Heart left ventricle (tissue), 16 donors: ENCODE results near the gene UTS2. TPM values are rescaled to one million over a fixed set of nuclear protein-coding genes. Genes with fewer than 3 reads are reported as not detected.

Experiments used
- ATAC-seq, 4 donors: fragments of 200-7000 bp; cut with Tn5 transposase; one replicate each; pipeline ENCODE4 v1.9.1; 2020 to 2022; ENCODE audit warnings: moderate library complexity in 4 of 4, mild to moderate bottlenecking in 3 of 4, moderate number of reproducible peaks in 1 of 4
- DNase-seq, 5 donors: peaks; one replicate each; pipeline ENCODE4 v3.0.0-alpha.2; 2020
- H3K27ac ChIP-seq, 12 donors: fragments of 200-600 bp; sonication (generic) in 4 of 12; one replicate each; pipeline versions ENCODE4 v1.5.0 to v1.8.0; 2016 to 2022; ENCODE audit warnings: mild to moderate bottlenecking in 2 of 12
- H3K27me3 ChIP-seq, 9 donors: fragments of 200-600 bp; sonication (generic) in 2 of 9; one replicate each; pipeline versions ENCODE4 v1.5.1 to v1.8.0; 2016 to 2022; ENCODE audit warnings: mild to moderate bottlenecking in 3 of 9
- H3K36me3 ChIP-seq, 9 donors: fragments of 200-600 bp; sonication (generic) in 2 of 9; one replicate each; pipeline versions ENCODE4 v1.5.0 to v1.8.0; 2018 to 2022; ENCODE audit warnings: mild to moderate bottlenecking in 2 of 9
- H3K4me1 ChIP-seq, 12 donors: fragments of 200-600 bp; sonication (generic) in 4 of 12; one replicate each; pipeline versions ENCODE4 v1.5.0 to v1.8.0; 2016 to 2022; ENCODE audit warnings: mild to moderate bottlenecking in 3 of 12
- H3K4me3 ChIP-seq, 12 donors: fragments of 200-600 bp; sonication (generic) in 4 of 12; one replicate each; pipeline versions ENCODE4 v1.5.0 to v1.8.0; 2017 to 2022; ENCODE audit warnings: mild to moderate bottlenecking in 9 of 12, moderate library complexity in 4 of 12
- H3K9me3 ChIP-seq, 12 donors: fragments of 200-600 bp; sonication (generic) in 4 of 12; one replicate each; pipeline versions ENCODE4 v1.5.0 to v1.8.0; 2016 to 2022; ENCODE audit warnings: mild to moderate bottlenecking in 1 of 12
- CTCF ChIP-seq, 12 donors: fragments of 200-600 bp; sonication (generic) in 4 of 12; IDR thresholded peaks; one replicate each; pipeline versions ENCODE4 v1.5.0 to v1.8.0; 2018 to 2022; ENCODE audit warnings: antibody characterized with exemption in 12 of 12, mild to moderate bottlenecking in 5 of 12
- POLR2A ChIP-seq, 2 donors: fragments of 450-650 bp; IDR thresholded peaks; one replicate each; pipeline ENCODE4 v1.6.1; 2017; ENCODE audit warnings: antibody characterized with exemption in 2 of 2, mild to moderate bottlenecking in 2 of 2, moderate library complexity in 2 of 2
- WGBS, 4 donors: extraction: QIAGEN DNeasy Blood & Tissue Kit in 2 of 4; methylation state at CpG; one replicate each; pipeline versions ENCODE4 v1.1.5 to v1.1.7; 2013 to 2018; 5-methylcytosine and 5-hydroxymethylcytosine counted together
- intact Hi-C, 10 donors: fragments of 100-400 bp; cut with DNase I; formaldehyde crosslinking; loops; one replicate each; pipeline versions ENCODE4 v1.11.1 to v1.14.2; 2022
- polyA plus RNA-seq, 2 donors: library from polyadenylated mRNA; stranded (reverse); fragments of 200-250 nt; gene quantifications; one replicate each; pipeline ENCODE4 v1.2.3, GENCODE V29; 2013
- total RNA-seq, 9 donors: library from RNA; depleted of rRNA in 2 of 9; stranded (reverse); fragments of >200 nt in 2 of 9; fragmentation: NEBNext Ultra II Directional in 3 of 9; extraction: Animal tissue kit (Norgen Biotek cat#: 25700) in 3 of 9; gene quantifications; one replicate each; pipeline versions ENCODE4 v1.1.0 to v1.2.4, GENCODE V29; 2016 to 2023
- donor health status: ischemic (EF 13 %, LVEDD 7.1; RV severe dilation, severe dysfunction).
- donor health status: healthy with polysubstance abuse.
- donor health status: DM: no; HTN: yes; CAD: no.
- donor health status: DM: no; HTN: no; CAD: no.
- donor health status: ischemic (EF 25% LVEDD 6.9; RV normal size, moderate dysfunction).
- donor health status: ischemic (EF 25% LVEDD 5.7; RV mildly dilated, moderate dysfunction).
- donor health status: healthy.
- donor health status: DM: yes; HTN: yes; CAD: no.
- donor health status: ischemic (EF 35%, LVEDD 5.7; RV mildly dilated, moderate dysfunction).
- donor health status: nonischemic (EF 11% LVEDD 7.7; RV severe dilation, severe dysfunction).
- donor health status: DM: yes; HTN: yes; CAD: no.
- donor health status: PGD.
- donor health status: ischemic (EF 29% LVEDD 5.4; RV normal size, mild dysfunction).
- donor health status: nonischemic (EF 23%, LVEDD 6.1; RV moderate dilation, normal function).

Gene UTS2
- total and polyA plus RNA-seq, 11 donors: 0.54 TPM; not detected in 10

- Histone ChIP-seq H3K4me1 (no peaks in the 10 kb centered on the region), H3K27ac (no peak overlapping the region), H3K27me3 (no peaks in the 10 kb centered on the region), H3K4me3 (no peak overlapping the region), H3K36me3 (no peaks in the 10 kb centered on the region), H3K9me3 (no peaks in the 10 kb centered on the region)
- ATAC-seq (no peak), DNase-seq (no peak)
- WGBS, 4 donors: 90 to 93% (median 92%) methylated on average over 17 of the region's 17 CpGs
- TF ChIP-seq POLR2A (IDR thresholded peaks at IDR 0.05): no peak
- no peak for TF ChIP-seq CTCF (IDR thresholded peaks at IDR 0.05)
- intact Hi-C loops: no loop called here
Measured at GRCh38 chr1:7862211-7863060, 9.6 kb upstream of the UTS2 start.

GRCh38 chr1:7861452-7861851 is 8.6 kb upstream of the UTS2 start:
- no peak for DNase-seq
- H3K36me3 ChIP-seq: no peaks in the 10 kb centered on the region
- H3K27me3 ChIP-seq: no peaks in the 10 kb centered on the region
- ATAC-seq: no peak
- no peaks in the 10 kb centered on the region for H3K4me1 ChIP-seq
- no peaks in the 10 kb centered on the region for H3K9me3 ChIP-seq
- H3K4me3 ChIP-seq: no peak overlapping the region
- TF ChIP-seq CTCF (IDR thresholded peaks at IDR 0.05): no peak
- no peak for TF ChIP-seq POLR2A (IDR thresholded peaks at IDR 0.05)
- intact Hi-C loops: no loop called here
- no peak overlapping the region for H3K27ac ChIP-seq
- WGBS, 4 donors: 89 to 90% (median 90%) methylated on average over 15 of the region's 15 CpGs

GRCh38 chr1:7860130-7860529 is 7.3 kb upstream of the UTS2 start:
- H3K27ac ChIP-seq: no peak overlapping the region
- TF ChIP-seq CTCF (IDR thresholded peaks at IDR 0.05): no peak
- no peak for TF ChIP-seq POLR2A (IDR thresholded peaks at IDR 0.05)
- WGBS, 4 donors: 82 to 89% (median 88%) methylated on average over 9 of the region's 9 CpGs
- ATAC-seq (no peak), DNase-seq (no peak)
- no peak overlapping the region for H3K4me3 ChIP-seq
- no peaks in the 10 kb centered on the region for H3K27me3 ChIP-seq
- H3K4me1 ChIP-seq: no peaks in the 10 kb centered on the region
- intact Hi-C loops: no loop called here
- H3K9me3 ChIP-seq: no peaks in the 10 kb centered on the region
- no peaks in the 10 kb centered on the region for H3K36me3 ChIP-seq

- TF ChIP-seq CTCF (IDR thresholded peaks at IDR 0.05) (no peak), POLR2A (IDR thresholded peaks at IDR 0.05) (no peak)
- Histone ChIP-seq H3K4me1 (no peaks in the 10 kb centered on the region), H3K27ac (no peak overlapping the region), H3K36me3 (no peaks in the 10 kb centered on the region), H3K9me3 (no peaks in the 10 kb centered on the region), H3K27me3 (no peaks in the 10 kb centered on the region), H3K4me3 (no peak overlapping the region)
- WGBS, 4 donors: 85 to 94% (median 90%) methylated on average over 6 to 7 of the region's 7 CpGs
- ATAC-seq: no peak
- DNase-seq: no peak
- intact Hi-C loops: no loop called here
Measured at GRCh38 chr1:7859406-7859805, 6.5 kb upstream of the UTS2 start.
